ENCODE results near the gene SEC11A.
"Not testable (repeated sequence)": the region's sequence is repeated elsewhere in the genome, so short reads cannot be mapped to it uniquely, and the experiment has no call there.

The SEC11A gene

GRCh38 chr15:84716036-84716732 lies at the start of gene SEC11A:
SEC11A (minus strand) TSS chr15:84716139; CDS start chr15:84716075, 64 bp downstream.
- peak; percentile 78 for DNase-seq (ENCODE audit: low read depth, low spot score)
- peak within 1 kb of the TSS; percentile 94 for H3K27ac ChIP-seq

DNA sequence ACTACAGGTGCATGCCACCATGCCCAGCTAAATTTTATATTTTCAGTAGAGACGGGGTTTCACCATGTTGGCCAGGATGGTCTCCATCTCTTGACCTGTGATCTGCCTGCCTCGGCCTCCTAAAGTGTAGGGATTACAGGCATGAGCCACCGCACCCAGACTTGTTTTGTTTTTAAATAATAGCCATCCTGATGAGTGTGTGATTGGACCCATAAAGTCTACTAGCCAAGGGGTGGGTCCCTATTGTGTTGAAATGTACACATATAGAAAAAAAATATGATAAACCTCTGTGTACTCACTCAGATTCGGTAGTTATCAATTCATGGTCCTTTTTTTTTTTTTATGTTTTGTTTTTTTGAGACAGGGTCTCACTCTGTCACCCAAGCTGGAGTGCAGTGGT lies 49.7 kb upstream of the SEC11A start:
- H3K27ac ChIP-seq: no peak overlapping the region
- DNase-seq (ENCODE audit: low read depth, low spot score): no peak

DNA sequence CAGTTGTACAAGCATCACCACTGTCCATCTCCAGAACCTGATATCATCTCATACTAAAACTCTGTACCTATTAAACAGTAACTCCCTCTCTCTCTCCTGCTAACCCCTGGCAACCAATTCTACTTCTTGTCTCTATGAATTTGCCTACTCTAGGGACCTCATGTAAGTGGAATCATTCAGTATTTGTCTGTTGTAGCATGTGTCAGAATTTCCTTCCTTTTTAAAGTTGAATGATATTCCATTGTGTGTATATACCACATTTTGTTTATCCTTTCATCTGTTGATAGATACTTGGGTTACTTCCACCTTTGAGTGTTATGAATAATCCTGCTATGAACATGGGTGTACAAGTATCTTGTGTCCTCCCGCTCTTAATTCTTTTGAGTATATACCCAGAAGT lies 49.0 kb upstream of the SEC11A start:
- H3K27ac ChIP-seq: no peak overlapping the region
- DNase-seq (ENCODE audit: low read depth, low spot score): no peak

GRCh38 chr15:84764585-84764984 lies 48.6 kb upstream of the SEC11A start:
- no peak for DNase-seq (ENCODE audit: low read depth, low spot score)
- H3K27ac ChIP-seq: no peak overlapping the region

DNA sequence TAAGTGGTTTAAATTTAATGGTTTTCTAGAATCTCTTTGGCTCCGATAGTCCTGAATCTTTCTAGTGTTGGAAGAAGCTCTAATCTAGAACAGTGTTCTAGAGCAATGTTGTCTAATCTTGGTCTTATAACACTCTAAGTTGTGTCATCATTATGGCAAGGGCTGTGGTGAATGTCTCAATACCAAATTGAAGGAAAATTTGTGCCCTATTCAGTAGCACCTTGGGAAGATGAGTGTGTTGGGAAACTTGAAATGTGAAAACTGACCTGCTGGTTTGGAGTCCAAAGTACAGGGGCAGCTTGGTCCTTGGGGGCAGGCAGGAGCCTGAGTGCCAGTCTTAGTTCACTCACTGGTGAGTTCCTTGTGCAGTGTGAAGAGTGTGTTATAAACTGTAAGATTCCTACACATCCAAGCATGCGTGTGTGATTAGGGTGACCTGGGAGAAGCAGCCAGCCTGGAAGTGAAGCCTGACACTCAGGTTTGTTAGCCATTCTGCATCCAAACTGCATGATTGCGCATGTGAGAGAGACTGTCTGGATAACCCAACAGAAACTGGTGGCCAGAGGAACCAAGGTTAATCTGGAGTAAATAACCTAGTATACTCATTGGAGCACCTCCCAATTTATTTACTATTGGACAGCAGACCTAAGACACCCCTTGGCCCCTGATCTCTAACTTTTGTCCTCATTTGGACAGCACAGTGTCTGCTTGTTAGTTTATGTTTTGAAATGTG lies 47.1 kb upstream of the SEC11A start:
- H3K27ac ChIP-seq: no peak overlapping the region
- no peak for DNase-seq (ENCODE audit: low read depth, low spot score)

DNA sequence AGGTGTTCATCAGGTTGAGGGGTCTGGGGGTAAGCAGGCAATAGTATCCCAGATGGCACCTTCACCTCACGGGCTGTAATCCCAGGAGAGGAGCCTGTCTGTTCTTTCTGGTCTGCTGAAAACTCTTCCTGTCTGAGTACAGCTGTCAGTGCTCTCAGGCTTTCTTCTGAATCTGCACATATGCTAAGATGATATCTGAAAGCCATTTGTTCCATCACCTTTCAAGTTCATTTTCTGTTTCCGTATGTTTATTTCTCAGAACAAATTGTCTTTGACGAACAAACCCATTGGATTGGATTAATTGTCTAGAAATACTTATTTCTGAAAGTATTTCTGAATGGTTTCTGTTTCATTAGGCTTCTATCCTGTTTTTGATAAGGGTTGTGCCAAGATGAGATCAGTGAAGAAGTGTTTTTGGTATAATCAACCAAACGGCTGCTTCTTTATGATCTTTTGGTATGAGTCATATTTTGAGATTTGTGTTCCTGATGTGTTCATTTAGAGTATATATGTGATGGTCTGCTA lies 45.7 kb upstream of the SEC11A start:
- no peak overlapping the region for H3K27ac ChIP-seq
- DNase-seq (ENCODE audit: low read depth, low spot score): no peak

DNA sequence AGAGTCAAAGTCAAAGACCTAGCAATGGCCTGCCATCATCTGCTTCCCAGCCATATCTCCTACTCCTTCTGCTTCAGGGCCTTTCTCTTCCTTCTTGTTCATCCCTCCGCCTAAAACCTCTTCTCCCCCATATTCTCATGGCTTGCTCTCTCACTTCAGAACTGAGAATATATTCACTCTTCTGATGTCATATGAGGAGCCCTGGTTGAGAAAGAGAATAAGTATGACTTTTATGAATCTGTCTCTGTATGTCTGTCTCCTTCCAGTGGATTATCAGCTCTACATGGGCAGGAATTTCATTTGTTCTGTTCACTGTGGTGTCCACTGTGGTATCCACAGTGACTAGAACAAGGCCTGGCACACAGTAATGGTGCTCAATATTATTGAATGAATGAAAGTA lies 44.3 kb upstream of the SEC11A start:
- DNase-seq (ENCODE audit: low read depth, low spot score): no peak
- H3K27ac ChIP-seq: no peak overlapping the region

DNA sequence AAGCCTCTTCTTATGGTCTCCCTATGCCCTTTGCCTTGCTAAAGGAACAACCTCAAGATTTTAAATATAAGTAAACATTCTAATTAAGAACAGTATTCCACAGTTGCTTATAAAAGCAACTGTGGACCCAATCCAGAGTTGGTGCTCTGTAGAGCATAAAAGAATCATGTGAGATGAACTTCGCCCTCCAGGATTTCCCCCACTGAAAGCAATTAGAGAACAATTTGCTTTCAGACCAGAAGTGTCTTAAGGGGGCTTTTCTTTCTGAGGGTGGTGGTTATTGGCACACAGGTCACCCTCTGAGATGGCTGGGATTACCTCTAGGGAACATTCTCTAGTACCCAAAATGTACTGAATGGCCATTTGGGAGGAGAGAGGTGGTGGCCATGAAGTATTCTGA lies 43.1 kb upstream of the SEC11A start:
- DNase-seq (ENCODE audit: low read depth, low spot score): no peak
- H3K27ac ChIP-seq: no peak overlapping the region

DNA sequence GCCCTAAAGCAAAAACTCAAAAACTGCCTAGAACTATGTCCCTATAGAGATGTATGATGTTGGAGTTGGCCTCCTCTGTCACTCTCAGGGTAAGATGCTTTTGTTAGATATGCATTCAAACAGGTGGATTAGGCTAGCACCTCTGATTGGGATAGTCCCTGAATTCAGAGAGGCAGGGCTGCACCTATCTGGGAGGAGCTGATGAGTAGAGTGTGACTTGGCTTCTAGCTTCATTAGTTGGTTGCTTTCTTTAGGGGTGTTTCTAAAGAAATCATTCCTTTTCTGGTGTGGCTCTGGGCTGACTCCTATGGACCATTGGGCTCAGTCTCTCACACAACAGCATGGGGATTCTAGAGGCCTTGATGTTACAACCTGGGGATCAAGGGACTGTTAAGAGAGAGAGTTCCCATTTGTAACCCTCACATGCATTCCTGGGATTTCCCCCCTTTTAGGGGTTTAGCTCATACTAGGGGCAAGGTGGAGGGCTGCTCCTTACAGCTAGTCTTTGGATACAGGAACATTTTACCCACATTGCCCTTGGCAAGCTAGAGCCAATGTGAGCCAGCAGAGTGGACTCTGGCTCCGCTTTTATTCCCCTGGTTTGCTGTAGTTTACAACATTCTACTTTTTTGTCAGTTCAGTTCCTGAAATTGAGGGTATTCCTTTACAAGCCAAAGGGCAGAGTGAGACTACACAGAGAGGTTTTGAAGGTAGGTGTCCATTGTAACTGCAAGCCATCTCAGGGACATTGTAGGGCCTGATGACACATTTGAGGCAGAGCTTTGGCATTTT lies 40.0 kb upstream of the SEC11A start:
- H3K27ac ChIP-seq: peak overlapping the region; percentile 5
- no peak for DNase-seq (ENCODE audit: low read depth, low spot score)

GRCh38 chr15:84754889-84755288 lies 39.0 kb upstream of the SEC11A start:
- not testable (repeated sequence) for DNase-seq (ENCODE audit: low read depth, low spot score)

GRCh38 chr15:84752700-84753099 lies 36.8 kb upstream of the SEC11A start:
- no peak overlapping the region for H3K27ac ChIP-seq
- DNase-seq (ENCODE audit: low read depth, low spot score): no peak

More at GRCh38 chr15:84754889-84755288, 39.0 kb upstream of the SEC11A start:
- peak overlapping the region; percentile 5 for H3K27ac ChIP-seq

- no peak for DNase-seq (ENCODE audit: low read depth, low spot score)
- H3K27ac ChIP-seq: no peak overlapping the region
Measured at GRCh38 chr15:84752195-84752594, 36.3 kb upstream of the SEC11A start.

- not testable (repeated sequence) for H3K27ac ChIP-seq; DNase-seq (ENCODE audit: low read depth, low spot score)
Measured at GRCh38 chr15:84751721-84752120, 35.8 kb upstream of the SEC11A start.

- no peak overlapping the region for H3K27ac ChIP-seq
- DNase-seq (ENCODE audit: low read depth, low spot score): no peak
Measured at GRCh38 chr15:84750583-84751092, 34.7 kb upstream of the SEC11A start.

DNA sequence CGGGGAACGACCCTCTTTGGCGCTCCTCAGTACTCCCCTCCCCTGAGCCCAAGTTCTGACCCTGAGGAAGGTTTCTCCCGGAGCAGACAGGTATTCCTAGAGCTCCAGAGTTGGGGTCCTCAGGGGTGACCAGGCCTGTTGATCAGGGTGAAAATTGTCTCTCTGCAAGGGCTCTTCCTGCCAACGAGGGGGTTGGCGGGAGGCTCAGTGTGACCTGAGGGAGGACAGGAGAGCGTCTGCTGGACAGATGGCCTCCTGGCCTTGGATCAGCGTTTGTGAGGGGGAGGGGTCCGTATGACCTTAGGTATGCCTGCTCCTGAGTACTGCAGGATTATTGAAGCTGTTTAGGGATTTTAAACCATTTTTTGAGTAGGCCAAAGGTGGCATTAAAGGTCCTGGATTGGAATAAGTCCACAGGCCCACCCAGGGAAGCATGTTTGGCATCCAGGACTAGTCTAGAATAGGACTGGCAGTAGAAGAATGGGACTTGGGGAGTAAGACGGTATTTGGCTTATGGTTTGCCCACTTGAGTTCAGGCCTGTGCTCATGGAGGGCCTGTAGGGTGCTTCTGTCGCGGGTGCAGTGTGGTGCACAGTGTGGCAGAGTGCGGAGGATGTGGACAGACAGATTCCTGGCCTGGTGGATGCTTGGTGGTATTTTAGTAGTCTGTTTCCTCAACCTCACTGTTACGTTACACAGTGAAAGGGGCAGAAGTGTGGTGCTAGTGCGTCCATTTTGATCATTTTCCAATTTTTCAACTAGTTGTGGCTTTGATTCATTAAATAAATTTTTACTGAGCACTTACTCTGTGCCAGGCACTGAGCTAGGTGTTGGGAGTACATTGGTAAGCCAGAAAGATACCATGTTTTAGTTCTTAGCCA lies 33.4 kb upstream of the SEC11A start:
- H3K27ac ChIP-seq: peak overlapping the region; percentile 95
- no peak for DNase-seq (ENCODE audit: low read depth, low spot score)

DNA sequence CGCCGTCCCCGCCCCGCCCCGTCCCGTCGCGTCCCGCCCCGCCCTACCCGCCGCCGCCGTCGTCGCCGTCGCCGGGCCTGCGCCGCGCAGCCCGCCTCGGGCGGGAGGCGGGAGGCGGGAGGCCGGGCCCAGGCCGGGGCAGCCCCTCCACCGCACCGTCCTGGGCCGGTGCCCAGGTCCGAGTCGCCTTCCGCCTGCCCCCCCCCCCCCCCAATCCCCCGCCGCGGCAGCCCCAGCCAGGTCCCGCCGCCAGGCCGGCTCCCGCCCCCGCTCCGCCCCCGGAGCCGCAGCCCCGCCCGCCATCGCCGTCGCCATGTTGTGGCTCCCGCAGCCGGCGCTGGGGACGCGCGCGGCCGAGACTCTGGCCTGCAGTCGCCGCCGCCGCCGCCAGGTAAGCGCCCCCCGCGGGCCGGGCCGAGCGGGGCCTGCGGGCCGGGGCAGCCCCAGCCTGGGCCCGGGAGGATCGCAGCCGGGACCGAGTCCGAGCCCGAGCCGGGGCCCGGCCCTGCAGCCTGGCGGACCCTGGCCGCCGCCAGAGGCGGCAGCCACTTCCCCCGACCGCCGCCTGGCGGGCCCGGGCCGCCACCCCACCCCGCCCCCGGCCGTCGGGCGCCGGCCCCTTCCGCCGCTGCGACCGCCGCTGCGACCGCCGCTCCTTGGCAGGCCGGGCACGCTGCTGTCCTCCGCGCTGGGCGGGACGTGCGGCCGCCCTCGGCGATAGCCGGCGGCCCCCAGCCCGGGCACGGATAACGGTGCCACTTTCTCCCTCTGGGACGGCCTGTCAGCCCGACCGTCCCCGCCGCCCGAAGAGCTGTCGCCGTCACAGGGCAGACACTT lies 32.6 kb upstream of the SEC11A start, which contains the start of gene ZNF592:
Gene ZNF592 (plus strand): TSS at position 319 of the 837 bp plus-strand sequence. CDS start 34,084 bp downstream, outside the sequence.
- no peak for DNase-seq (ENCODE audit: low read depth, low spot score)
- H3K27ac ChIP-seq: peak within 1 kb of the TSS; percentile 95

DNA sequence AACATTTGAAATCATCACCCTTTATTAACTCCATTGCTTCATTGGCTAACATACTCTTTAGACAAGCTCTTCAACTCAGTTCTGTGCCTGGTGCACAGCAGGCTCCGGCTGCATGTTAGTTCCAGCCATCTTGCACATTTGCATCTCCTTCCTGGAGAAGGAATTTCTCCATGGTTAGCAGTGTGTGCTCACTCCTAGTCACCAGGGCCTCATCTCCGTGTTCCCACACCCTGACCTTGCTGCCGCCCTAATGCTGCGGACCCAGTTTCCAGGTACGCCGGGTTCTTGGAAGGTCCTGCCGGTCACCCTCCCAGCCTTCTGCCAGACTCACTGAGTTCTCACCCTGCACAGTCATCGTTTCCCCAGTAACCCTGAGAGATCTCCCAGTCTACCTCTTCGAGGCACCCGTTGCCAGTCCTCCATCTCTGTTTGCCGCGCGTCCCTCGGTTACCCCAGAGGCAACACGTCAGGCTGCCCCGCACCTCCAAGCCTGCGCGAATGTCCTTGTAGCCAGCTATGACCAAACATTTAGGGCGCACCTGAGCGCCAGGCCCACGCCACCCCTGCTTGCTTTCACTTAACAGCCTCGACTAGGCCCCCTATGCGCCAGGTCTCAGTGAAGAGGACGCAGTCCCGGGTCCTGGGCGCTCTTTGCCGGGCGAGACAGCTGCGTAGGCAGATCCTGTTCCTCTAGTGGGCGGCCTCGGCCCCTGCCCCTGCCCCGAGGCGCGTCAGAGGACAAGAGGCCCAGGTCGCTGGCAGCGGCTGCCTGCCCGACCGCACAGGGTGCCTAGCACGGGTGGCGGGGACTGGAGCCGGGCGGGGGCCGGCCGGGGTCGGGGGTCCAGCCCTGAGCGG lies 31.7 kb upstream of the SEC11A start:
- peak; percentile 12 for DNase-seq (ENCODE audit: low read depth, low spot score)
- H3K27ac ChIP-seq: peak overlapping the region; percentile 95

- no peak overlapping the region for H3K27ac ChIP-seq
- no peak for DNase-seq (ENCODE audit: low read depth, low spot score)
Measured at GRCh38 chr15:84741121-84741520, 25.2 kb upstream of the SEC11A start.
